GM12878 (cell line): ENCODE measurements around the gene RASGEF1B. TPM values are rescaled to one million over a fixed set of nuclear protein-coding genes. Genes with fewer than 3 reads are reported as not detected.
A peak's percentile ranks its signal among the peaks of the same experiment; 100 is the strongest.

Source experiments
- ATAC-seq: fragments of 200-7000 bp; cut with Tn5 transposase; 3 replicates; pipeline ENCODE4 v1.9.1; 2020; ENCODE audit warnings: mild to moderate bottlenecking, moderate library complexity
- BruUV-seq: library from RNA; stranded (reverse); fragments of 400-500 nt; replicated peaks from 2 replicates; lab custom pipeline; 2021; lab: Mats Ljungman, UMichigan
- CTCF ChIA-PET: fragments of 300-600 bp; sonication (Branson Sonifier 250); formaldehyde crosslinking; extraction: SDS; loops from one replicate; lab custom pipeline; 2021; ENCODE audit warnings: inconsistent platforms; lab: Yijun Ruan, JAX
- POLR2A ChIA-PET: fragments of 350-600 bp; formaldehyde crosslinking; extraction: SDS; loops from one replicate; lab custom pipeline; 2021; ENCODE audit warnings: inconsistent platforms; lab: Charles Lee
- RAD21 ChIA-PET: fragments of 300-600 bp; sonication (Branson Sonifier 250); formaldehyde crosslinking; loops from one replicate; lab custom pipeline; 2023; ENCODE audit warnings: antibody characterized with exemption; ENCODE audit not compliant: unreplicated experiment; lab: Charles Lee
- SMC1A ChIA-PET: fragments of 300-600 bp; sonication (Branson Sonifier 250); formaldehyde crosslinking; loops from one replicate; lab custom pipeline; 2023; ENCODE audit not compliant: unreplicated experiment, uncharacterized antibody; lab: Charles Lee
- DNase-seq: peaks from one replicate; pipeline ENCODE4 v3.0.0-alpha.2; 2011; ENCODE audit warnings: low read depth, low spot score
- FAIRE-seq: peaks from 3 replicates; lab custom pipeline; 2011; peaks lifted over from hg19 to GRCh38; lab: Jason Lieb, UNC
- H2AFZ ChIP-seq: 2 replicates; pipeline ENCODE4 v1.6.0; 2011; ENCODE audit warnings: low read depth, low read length, control low read depth; ENCODE audit not compliant: control insufficient read depth
- H3K27ac ChIP-seq: 2 replicates; pipeline ENCODE4 v1.5.1; 2011; ENCODE audit warnings: control low read depth; ENCODE audit not compliant: control insufficient read depth, insufficient read depth
- H3K27me3 ChIP-seq, 2 experiments: replicated peaks in 1 of 2; 2 replicates each; pipeline versions ENCODE4 v1.6.0 to v1.6.1; 2011; ENCODE audit warnings: low read length in 1 of 2; ENCODE audit not compliant: control insufficient read depth in 2 of 2, insufficient read depth in 2 of 2
- H3K36me3 ChIP-seq, 2 experiments: 2 replicates each; pipeline ENCODE4 v1.5.1; 2011; ENCODE audit warnings: low read length in 1 of 2; ENCODE audit not compliant: control insufficient read depth in 2 of 2, insufficient read depth in 2 of 2
- H3K4me1 ChIP-seq: 2 replicates; pipeline ENCODE4 v1.6.1; 2011; ENCODE audit warnings: mild to moderate bottlenecking, low read length, moderate library complexity, mixed read lengths; ENCODE audit not compliant: control insufficient read depth, insufficient read depth
- H3K4me2 ChIP-seq: 2 replicates; pipeline ENCODE4 v1.6.0; 2011; ENCODE audit warnings: control low read depth; ENCODE audit not compliant: control insufficient read depth, insufficient read depth
- H3K4me3 ChIP-seq: fragments of 200-600 bp; sonication (generic); 2 replicates; pipeline ENCODE4 v1.5.1; 2016
- H3K79me2 ChIP-seq: 2 replicates; pipeline ENCODE4 v1.6.0; 2011; ENCODE audit warnings: low read length; ENCODE audit not compliant: control insufficient read depth, insufficient read depth
- H3K9ac ChIP-seq: 2 replicates; pipeline ENCODE4 v1.8.0; 2011; ENCODE audit warnings: low read length, control low read depth, mixed read lengths; ENCODE audit not compliant: control insufficient read depth, insufficient read depth
- H3K9me3 ChIP-seq: replicated peaks from 3 replicates; pipeline ENCODE4 v1.5.1; 2011; ENCODE audit warnings: mild to moderate bottlenecking, low read length; ENCODE audit not compliant: control insufficient read depth, insufficient read depth
- H4K20me1 ChIP-seq: 2 replicates; pipeline ENCODE4 v1.6.0; 2011; ENCODE audit not compliant: control insufficient read depth, insufficient read depth
- BHLHE40 ChIP-seq, 2 experiments: fragments of 450-650 bp in 1 of 2; IDR thresholded peaks; 2 replicates each; pipeline ENCODE4 v1.6.1; 2011 to 2017; ENCODE audit warnings: low read depth in 2 of 2, borderline replicate concordance in 1 of 2, improper control_type of control experiment in 1 of 2, low read length in 1 of 2, mild to moderate bottlenecking in 1 of 2
- ETV6 ChIP-seq, 2 experiments: fragments of 450-650 bp in 1 of 2; IDR thresholded peaks in 1 of 2; conservative IDR thresholded peaks in 1 of 2; 2 replicates each; pipeline ENCODE4 v1.6.1; 2014; ENCODE audit warnings: antibody characterized with exemption in 1 of 2, borderline replicate concordance in 1 of 2, low read depth in 1 of 2, mild to moderate bottlenecking in 1 of 2, moderate library complexity in 1 of 2
- HCFC1 ChIP-seq: fragments of 150-350 bp; IDR thresholded peaks from 2 replicates; pipeline ENCODE4 v1.6.1; 2014; ENCODE audit warnings: low read length
- JUNB ChIP-seq: IDR thresholded peaks from 2 replicates; pipeline ENCODE4 v1.6.1; 2016; ENCODE audit warnings: antibody characterized with exemption, mild to moderate bottlenecking
- MYB ChIP-seq: fragments of 150-350 bp; IDR thresholded peaks from 2 replicates; pipeline ENCODE4 v1.6.1; 2014; ENCODE audit warnings: mild to moderate bottlenecking, low read depth, low read length, borderline replicate concordance
- PAX5 ChIP-seq: IDR thresholded peaks from 2 replicates; pipeline ENCODE4 v1.6.1; 2011; ENCODE audit warnings: low read depth, low read length, borderline replicate concordance
- RAD21 ChIP-seq: IDR thresholded peaks from 2 replicates; pipeline ENCODE4 v1.6.1; 2011; ENCODE audit warnings: mild to moderate bottlenecking, low read depth, low read length, moderate library complexity; ENCODE audit not compliant: insufficient read depth
- RCOR1 ChIP-seq: conservative IDR thresholded peaks from 2 replicates; pipeline ENCODE4 v1.6.1; 2012; ENCODE audit warnings: low read depth, low read length, improper control_type of control experiment
- RUNX3 ChIP-seq: IDR thresholded peaks from 2 replicates; pipeline ENCODE4 v1.6.1; 2012; ENCODE audit warnings: low read length, inconsistent platforms
- STAT3 ChIP-seq: IDR thresholded peaks from 2 replicates; pipeline ENCODE4 v1.6.1; 2011; ENCODE audit warnings: low read depth, low read length, improper control_type of control experiment
- TCF12 ChIP-seq: IDR thresholded peaks from 2 replicates; pipeline ENCODE4 v1.6.1; 2011; ENCODE audit warnings: low read depth, mild to moderate bottlenecking, low read length
- ZNF217 ChIP-seq: fragments of 450-650 bp; IDR thresholded peaks from 2 replicates; pipeline ENCODE4 v1.6.1; 2017; ENCODE audit warnings: antibody characterized with exemption, mild to moderate bottlenecking
- ZNF384 ChIP-seq: IDR thresholded peaks from 2 replicates; pipeline ENCODE4 v1.6.1; 2012; ENCODE audit warnings: low read depth, mild to moderate bottlenecking, low read length, improper control_type of control experiment, borderline replicate concordance
- WGBS: methylation state at CpG from one replicate; pipeline ENCODE4 v1.1.6; 2016; ENCODE audit warnings: low lambda C conversion rate; ENCODE audit not compliant: insufficient replicate concordance, insufficient coverage; ENCODE audit errors: missing lambda C conversion rate; 5-methylcytosine and 5-hydroxymethylcytosine counted together
- in situ Hi-C: fragments of 300-500 bp; cut with MboI; formaldehyde crosslinking; loops from 9 replicates; pipeline ENCODE4 v1.14.3; 2018; ENCODE audit warnings: mixed read lengths
- intact Hi-C: fragments of 100-400 bp; cut with micrococcal nuclease; formaldehyde crosslinking; loops from one replicate; pipeline ENCODE4 v1.14.2; 2022; ENCODE audit not compliant: unreplicated experiment
- polyA plus RNA-seq, 11 experiments: library from polyadenylated mRNA; depleted of rRNA in 4 of 11; unstranded in 6 of 11; stranded (reverse) in 5 of 11; fragments of >200 nt; fragmentation: Nextera tagmentation in 4 of 11; fragmentation: Illumina TruSeq in 1 of 11; extraction: Ambion mirVana in 4 of 11; extraction: Trizol in 1 of 11; gene quantifications; 1 replicate in 1 of 11; 2 replicates in 10 of 11; pipeline versions ENCODE4 v1.2.1 to v1.2.3, GENCODE V29; 2011 to 2016; ENCODE audit warnings: inconsistent platforms in 2 of 11, missing spikeins in 2 of 11, low read depth in 1 of 11
- total RNA-seq, 4 experiments: library from RNA; depleted of rRNA in 3 of 4; stranded (reverse); fragments of >200 nt in 3 of 4; fragmentation: Illumina TruSeq in 1 of 4; extraction: Trizol in 1 of 4; gene quantifications; 2 replicates each; pipeline versions ENCODE4 v1.2.1 to v1.2.3, GENCODE V29; 2013 to 2021

Gene RASGEF1B
- total and polyA plus RNA-seq, 10 of the 15 experiments (the other 5 are each of a cell fraction or from before 2014, with no cell fraction given): 0.03 to 0.24 (median 0.10) TPM; not detected in 2

GRCh38 chr4:81505726-81506125, 34.0 kb upstream of the RASGEF1B start:
- Histone ChIP-seq H3K9ac (no peak overlapping the region), H4K20me1 (no peaks in the 10 kb centered on the region), H3K79me2 (no peaks in the 10 kb centered on the region), H3K9me3 (no peaks in the 10 kb centered on the region), H3K27ac (no peak overlapping the region), H3K4me3 (no peak overlapping the region), H3K36me3 (no peaks in the 10 kb centered on the region), H3K27me3 (peaks cover 0 to 2% of the 10 kb centered on the region in 2 experiments; a peak in 1 of 4 replicates), H2AFZ (no peak overlapping the region), H3K4me2 (0 out of 2 replicates have a peak overlapping the region, but pooled peaks have one; percentile 8), H3K4me1 (no peaks in the 10 kb centered on the region)
- in situ Hi-C loops (no loop called here), intact Hi-C loops (loop anchor here (5.0 kb wide), 1 partner anchor 57 kb away; no protein-coding TSS in a partner anchor)
- FAIRE-seq (no peak), ATAC-seq (no peak), DNase-seq (no peak)
- ChIA-PET RAD21 (no interaction called here), POLR2A (no interaction called here), CTCF (interaction anchor here (0.7 kb wide), 1 partner anchor 8 kb away, joined by 4 read pairs; no protein-coding TSS in a partner anchor), SMC1A (no interaction called here)
- BruUV-seq: no TSS peak
- WGBS: 23% methylated on average over 2 of the region's 2 CpGs
- no peak for TF ChIP-seq ZNF384
- TF ChIP-seq MYB: no peak
- TF ChIP-seq RCOR1: no peak
- no peak for TF ChIP-seq STAT3

- H3K27me3 ChIP-seq: peaks cover 0 to 2% of the 10 kb centered on the region in 2 experiments; a peak in 1 of 4 replicates
- peak overlapping the region; percentile 8; the same call in 1 of the 2 replicates for H3K4me2 ChIP-seq
- no peak overlapping the region for H2AFZ ChIP-seq
- DNase-seq: no peak
- RAD21 ChIA-PET: no interaction called here
- TF ChIP-seq TCF12 (no peak), RUNX3 (0 out of 2 replicates have a peak, but pooled peaks have one; percentile 6), ZNF217 (no peak), HCFC1 (no peak), JUNB (0 out of 2 replicates have a peak, but pooled peaks have one; percentile 19), ETV6 (conservative IDR thresholded peaks at IDR 0.05 in 1 of 2, IDR thresholded peaks at IDR 0.05 in 1 of 2; ENCODE audit: borderline replicate concordance in 1 of 2, low read depth in 1 of 2) (0 out of 4 replicates have a peak, but pooled peaks of 1 of the 2 experiments have one; percentile 21), PAX5 (peak; percentile 42; the same call in 1 of the 2 replicates), RAD21 (0 out of 2 replicates have a peak, but pooled peaks have one; percentile 5), BHLHE40 (IDR thresholded peaks at IDR 0.05; ENCODE audit: borderline replicate concordance in 1 of 2, low read depth in 2 of 2, low read length in 1 of 2) (peak; percentile 40 to 71)
- TF ChIP-seq, all 136 proteins: peak for 6
- H3K79me2 ChIP-seq: no peaks in the 10 kb centered on the region
- no peak overlapping the region for H3K27ac ChIP-seq
- in situ Hi-C loops: no loop called here
- H4K20me1 ChIP-seq: no peaks in the 10 kb centered on the region
- CTCF ChIA-PET: interaction anchor here (0.7 kb wide), 1 partner anchor 9 kb away, joined by 4 read pairs; no protein-coding TSS in a partner anchor
- H3K9ac ChIP-seq: no peak overlapping the region
- SMC1A ChIA-PET: no interaction called here
- intact Hi-C loops: loop anchor here (5.0 kb wide), 1 partner anchor 57 kb away; no protein-coding TSS in a partner anchor
- no peaks in the 10 kb centered on the region for H3K9me3 ChIP-seq
- BruUV-seq: no TSS peak
- no peaks in the 10 kb centered on the region for H3K4me1 ChIP-seq
- ATAC-seq (peak; percentile 34), FAIRE-seq (no peak)
- H3K4me3 ChIP-seq: no peak overlapping the region
- POLR2A ChIA-PET: no interaction called here
- WGBS: 16% methylated on average over 8 of the region's 8 CpGs
- no peaks in the 10 kb centered on the region for H3K36me3 ChIP-seq
Measured at GRCh38 chr4:81505004-81505598, 33.4 kb upstream of the RASGEF1B start.
